NB4 (cell line): ENCODE results near the gene DNMT3A.

ENCODE experiments used
- DNase-seq: peaks from one replicate; pipeline ENCODE4 v3.0.0; 2010; ENCODE audit warnings: low read depth
- H3K4me3 ChIP-seq: one replicate; pipeline ENCODE4 v1.5.1; 2011; ENCODE audit warnings: mild to moderate bottlenecking, low read depth, low read length, moderate library complexity
- MYC ChIP-seq: IDR thresholded peaks from 2 replicates; pipeline ENCODE4 v1.6.1; 2011; ENCODE audit warnings: low read depth, low read length
- POLR2A ChIP-seq: IDR thresholded peaks from 2 replicates; pipeline ENCODE4 v1.6.1; 2011; ENCODE audit warnings: mild to moderate bottlenecking; ENCODE audit not compliant: insufficient read length; ENCODE audit errors: extremely low read depth
- TF ChIP-seq, protein P1 (sequence below): IDR thresholded peaks from one replicate; pipeline ENCODE4 v1.5.1; 2012; ENCODE audit warnings: low read depth, low read length
- TF ChIP-seq, protein P2 (sequence below): IDR thresholded peaks from 2 replicates; pipeline ENCODE4 v1.6.1; 2011; ENCODE audit warnings: low read depth, low read length

The DNMT3A gene

DNA sequence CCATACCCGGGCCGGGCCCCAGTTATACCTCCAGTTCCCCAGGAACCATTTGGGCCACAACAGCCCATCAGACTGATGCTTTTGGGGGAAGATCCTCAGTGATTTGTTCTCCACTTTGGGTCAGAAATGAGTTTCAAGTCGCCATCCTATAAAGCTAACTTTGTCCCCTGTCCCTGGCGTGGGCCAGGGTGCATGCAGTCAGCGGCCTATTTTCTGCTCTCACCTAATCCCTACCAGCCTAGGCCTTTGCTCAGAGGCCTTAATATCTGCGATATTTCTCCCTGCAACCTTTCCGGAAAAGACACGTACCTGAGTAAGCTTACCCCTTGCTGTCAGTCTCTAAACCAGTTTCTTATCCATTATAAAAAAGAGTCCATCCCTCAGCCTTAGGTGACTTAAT, 7.2 kb downstream of the DNMT3A start:
- DNase-seq: no peak
- no peak overlapping the region for H3K4me3 ChIP-seq
- TF ChIP-seq, protein P1, sequence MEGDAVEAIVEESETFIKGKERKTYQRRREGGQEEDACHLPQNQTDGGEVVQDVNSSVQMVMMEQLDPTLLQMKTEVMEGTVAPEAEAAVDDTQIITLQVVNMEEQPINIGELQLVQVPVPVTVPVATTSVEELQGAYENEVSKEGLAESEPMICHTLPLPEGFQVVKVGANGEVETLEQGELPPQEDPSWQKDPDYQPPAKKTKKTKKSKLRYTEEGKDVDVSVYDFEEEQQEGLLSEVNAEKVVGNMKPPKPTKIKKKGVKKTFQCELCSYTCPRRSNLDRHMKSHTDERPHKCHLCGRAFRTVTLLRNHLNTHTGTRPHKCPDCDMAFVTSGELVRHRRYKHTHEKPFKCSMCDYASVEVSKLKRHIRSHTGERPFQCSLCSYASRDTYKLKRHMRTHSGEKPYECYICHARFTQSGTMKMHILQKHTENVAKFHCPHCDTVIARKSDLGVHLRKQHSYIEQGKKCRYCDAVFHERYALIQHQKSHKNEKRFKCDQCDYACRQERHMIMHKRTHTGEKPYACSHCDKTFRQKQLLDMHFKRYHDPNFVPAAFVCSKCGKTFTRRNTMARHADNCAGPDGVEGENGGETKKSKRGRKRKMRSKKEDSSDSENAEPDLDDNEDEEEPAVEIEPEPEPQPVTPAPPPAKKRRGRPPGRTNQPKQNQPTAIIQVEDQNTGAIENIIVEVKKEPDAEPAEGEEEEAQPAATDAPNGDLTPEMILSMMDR: no peak
- no peak for TF ChIP-seq MYC
- TF ChIP-seq POLR2A: no peak
- TF ChIP-seq, protein P2, sequence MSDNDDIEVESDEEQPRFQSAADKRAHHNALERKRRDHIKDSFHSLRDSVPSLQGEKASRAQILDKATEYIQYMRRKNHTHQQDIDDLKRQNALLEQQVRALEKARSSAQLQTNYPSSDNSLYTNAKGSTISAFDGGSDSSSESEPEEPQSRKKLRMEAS: no peak

DNA sequence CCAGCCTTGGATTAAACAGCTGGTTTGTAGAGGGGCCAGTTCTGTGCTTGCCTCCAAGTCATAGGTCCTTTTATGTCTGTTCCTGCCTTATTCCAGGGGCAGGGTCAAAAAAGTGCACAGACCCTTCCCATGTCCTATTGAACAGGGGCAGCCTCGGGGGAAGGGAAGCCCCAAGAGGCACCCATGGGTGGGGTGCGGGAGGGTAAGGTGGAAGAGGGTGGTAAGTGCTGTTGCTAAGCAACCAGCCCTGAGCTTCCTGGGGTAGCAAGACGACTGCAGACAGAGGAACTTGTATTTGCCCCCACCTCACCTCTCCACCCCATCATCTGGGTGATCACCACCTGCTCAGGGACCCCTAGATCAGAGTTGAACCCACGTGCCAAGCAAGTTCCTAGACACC, 7.7 kb downstream of the DNMT3A start:
- TF ChIP-seq POLR2A: no peak
- TF ChIP-seq, protein P2: no peak
- TF ChIP-seq MYC: no peak
- TF ChIP-seq, protein P1: no peak
- no peak overlapping the region for H3K4me3 ChIP-seq
- no peak for DNase-seq

DNA sequence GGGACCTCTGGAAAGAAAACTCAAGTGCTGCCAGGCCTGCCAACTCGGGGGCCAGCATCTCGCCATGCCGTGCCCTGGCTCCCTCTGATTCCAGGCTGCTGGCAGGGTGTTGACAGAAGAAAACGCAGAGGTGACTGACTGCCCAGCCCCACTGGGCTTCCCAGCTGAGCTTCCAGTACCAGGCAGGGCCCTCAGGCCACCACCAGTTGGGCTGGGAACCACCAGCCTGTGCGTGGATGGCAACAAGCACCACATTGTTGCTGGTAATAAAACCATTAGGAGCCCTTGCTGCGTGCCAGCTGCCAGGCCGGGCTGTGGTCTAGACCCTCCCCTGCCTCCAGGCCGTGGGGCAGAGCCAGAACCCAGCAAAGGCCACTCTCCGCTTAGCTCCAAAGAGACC, 9.2 kb downstream of the DNMT3A start:
- no peak overlapping the region for H3K4me3 ChIP-seq
- TF ChIP-seq, protein P1: no peak
- no peak for DNase-seq

DNA sequence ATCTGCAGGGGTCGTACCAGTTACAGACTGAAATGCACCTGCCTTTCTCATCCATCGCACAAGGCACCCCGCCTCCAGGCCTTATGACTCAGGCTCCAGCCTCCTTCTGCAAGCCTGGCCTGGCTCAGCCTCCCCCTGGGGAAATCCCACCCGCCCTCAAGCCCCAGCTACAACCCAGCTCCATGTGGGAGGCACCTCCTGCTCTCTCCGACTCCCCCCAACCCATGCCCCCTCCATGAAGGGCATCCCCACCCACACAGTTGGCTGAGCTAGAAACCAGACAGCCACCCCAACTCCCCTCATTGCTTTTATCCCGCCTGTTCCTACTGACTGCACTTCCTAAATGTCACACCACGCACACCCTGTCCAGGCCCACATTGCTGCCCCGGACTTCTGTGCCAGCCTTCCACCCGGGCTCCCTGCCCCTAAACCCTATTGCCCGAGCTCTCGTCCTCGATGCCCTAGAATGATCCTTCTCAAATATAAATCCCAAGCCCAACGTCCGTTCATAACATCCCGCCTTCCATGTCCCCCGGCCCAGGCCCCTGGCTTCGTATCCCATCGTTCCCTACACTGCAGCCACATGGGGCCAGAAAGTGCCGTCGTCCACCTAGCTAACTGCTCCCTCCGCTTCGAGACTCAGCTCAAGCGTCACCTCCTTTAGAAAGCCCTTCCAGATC, 9.9 kb downstream of the DNMT3A start:
- peak; percentile 57 for DNase-seq
- H3K4me3 ChIP-seq: no peak overlapping the region
- TF ChIP-seq, protein P2: no peak
- no peak for TF ChIP-seq POLR2A
- no peak for TF ChIP-seq MYC
- TF ChIP-seq, protein P1: no peak

DNA sequence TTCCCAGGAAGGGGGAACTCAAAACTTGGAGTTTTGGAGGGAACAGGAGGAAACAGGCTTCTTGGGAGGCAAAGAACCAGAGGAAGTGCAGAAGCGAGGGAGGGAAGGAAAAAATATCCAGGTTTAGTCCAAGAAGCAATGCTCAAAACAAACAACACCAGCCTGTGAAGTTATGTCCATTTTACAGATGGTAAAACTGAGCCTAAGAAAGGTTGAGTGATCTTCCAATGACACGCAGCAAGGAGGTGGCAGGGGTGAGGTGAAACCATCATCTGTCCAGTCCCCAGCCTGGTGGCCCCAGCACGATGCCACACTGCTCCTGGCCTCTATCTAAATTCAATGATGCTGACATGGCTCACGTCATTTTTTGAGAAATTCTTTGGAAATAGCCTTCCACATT, 10.8 kb downstream of the DNMT3A start:
- H3K4me3 ChIP-seq: no peak overlapping the region
- DNase-seq: no peak
- TF ChIP-seq, protein P2: no peak
- TF ChIP-seq POLR2A (no peak), MYC (no peak)
- TF ChIP-seq, protein P1: no peak

DNA sequence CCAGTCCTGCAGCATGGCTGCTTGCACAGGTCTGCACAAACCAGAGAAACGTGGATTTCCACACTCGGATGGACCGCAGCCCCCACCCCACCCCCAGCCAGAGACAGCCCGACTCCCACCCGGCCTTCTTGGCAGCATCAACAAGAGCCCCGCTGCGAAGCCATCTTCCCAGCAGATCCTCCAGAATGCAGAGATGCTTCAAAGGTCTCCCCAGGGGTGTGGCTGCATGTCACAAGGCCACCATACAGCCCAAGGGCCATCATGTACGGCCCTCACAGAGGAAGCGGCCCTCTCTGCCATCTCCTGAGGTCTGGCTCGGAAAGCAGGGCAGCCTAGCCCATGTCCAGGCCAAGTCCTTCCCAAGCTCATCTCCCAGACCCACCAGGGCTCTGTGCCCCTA, 11.5 kb downstream of the DNMT3A start:
- no peak for DNase-seq
- TF ChIP-seq MYC (no peak), POLR2A (no peak)
- TF ChIP-seq, protein P1: no peak
- TF ChIP-seq, protein P2: no peak
- H3K4me3 ChIP-seq: no peak overlapping the region
